Right atrium auricular region (tissue), 2 donors: ENCODE results near the gene LSMEM2. TPM values are rescaled to one million over a fixed set of nuclear protein-coding genes. Genes with fewer than 3 reads are reported as not detected.
"Not testable (repeated sequence)": the region's sequence is repeated elsewhere in the genome, so short reads cannot be mapped to it uniquely, and the experiment has no call there.

Experiments used
- DNase-seq: peaks from one replicate; pipeline ENCODE4 v3.0.0-alpha.2; 2019; ENCODE audit warnings: low spot score
- H3K27ac ChIP-seq, 2 donors: fragments of 200-600 bp; sonication (generic); 1 replicate in 1 of 2; 2 replicates in 1 of 2; pipeline ENCODE4 v1.5.1; 2016 to 2019
- H3K27me3 ChIP-seq, 2 donors: fragments of 200-600 bp; sonication (generic); one replicate each; pipeline versions ENCODE4 v1.5.1 to v1.6.0; 2017 to 2019
- H3K36me3 ChIP-seq: fragments of 200-600 bp; sonication (generic); one replicate; pipeline ENCODE4 v1.5.1; 2016
- H3K4me1 ChIP-seq, 2 donors: fragments of 200-600 bp; sonication (generic); one replicate each; pipeline versions ENCODE4 v1.5.1 to v1.6.0; 2017 to 2019
- H3K4me3 ChIP-seq, 2 donors: fragments of 200-600 bp; sonication (generic); 1 replicate in 1 of 2; 2 replicates in 1 of 2; pipeline ENCODE4 v1.5.1; 2017 to 2019; ENCODE audit warnings: mild to moderate bottlenecking in 1 of 2, moderate library complexity in 1 of 2
- H3K9me3 ChIP-seq, 2 donors: fragments of 200-600 bp; sonication (generic); one replicate each; pipeline ENCODE4 v1.5.1; 2019
- CTCF ChIP-seq, 2 donors: fragments of 200-600 bp; sonication (generic); IDR thresholded peaks; one replicate each; pipeline ENCODE4 v1.5.1; 2019; ENCODE audit warnings: antibody characterized with exemption in 2 of 2
- total RNA-seq, 2 donors: library from RNA; depleted of rRNA; stranded (reverse); fragments of >200 nt; gene quantifications; one replicate each; pipeline ENCODE4 v1.1.0, GENCODE V29; 2016

The LSMEM2 gene
- total RNA-seq, 2 donors from 2014 or later: 9.0 to 10.6 TPM

GRCh38 chr3:50270422-50271224 is 8.3 kb upstream of the LSMEM2 start:
- H3K27me3 ChIP-seq: no peaks in the 10 kb centered on the region
- no peaks in the 10 kb centered on the region for H3K9me3 ChIP-seq
- peak overlapping the region in 1 of 2 donors; percentile 31 for H3K4me3 ChIP-seq
- H3K4me1 ChIP-seq: peaks cover 0 to 83% of the 10 kb centered on the region in 2 donors
- TF ChIP-seq CTCF (IDR thresholded peaks at IDR 0.05): no peak
- no peak for DNase-seq
- peak overlapping the region; percentile 92 to 97 for H3K27ac ChIP-seq
- H3K36me3 ChIP-seq: no peaks in the 10 kb centered on the region

- H3K4me3 ChIP-seq: no peak overlapping the region
- no peak for TF ChIP-seq CTCF (IDR thresholded peaks at IDR 0.05)
- no peaks in the 10 kb centered on the region for H3K36me3 ChIP-seq
- no peak for DNase-seq
- no peaks in the 10 kb centered on the region for H3K27me3 ChIP-seq
- H3K27ac ChIP-seq: no peak overlapping the region
- H3K4me1 ChIP-seq: peaks cover 0 to 80% of the 10 kb centered on the region in 2 donors
- no peaks in the 10 kb centered on the region for H3K9me3 ChIP-seq
These were observed 7.5 kb upstream of the LSMEM2 start for GRCh38 chr3:50271314-50271936.

GRCh38 chr3:50272538-50272910 is 6.4 kb upstream of the LSMEM2 start:
- not testable (repeated sequence) for H3K9me3 ChIP-seq, DNase-seq, H3K27me3 ChIP-seq, H3K27ac ChIP-seq, H3K4me3 ChIP-seq, H3K36me3 ChIP-seq
- H3K4me1 ChIP-seq: peaks cover 0 to 69% of the 10 kb centered on the region in 2 donors

GRCh38 chr3:50272911-50273688 is 5.8 kb upstream of the LSMEM2 start:
- Histone ChIP-seq H3K4me1 (peaks cover 0 to 63% of the 10 kb centered on the region in 2 donors), H3K9me3 (no peaks in the 10 kb centered on the region), H3K27ac (peak overlapping the region in 1 of 2 donors; percentile 58), H3K4me3 (peak overlapping the region; percentile 11 to 44), H3K36me3 (no peaks in the 10 kb centered on the region), H3K27me3 (no peaks in the 10 kb centered on the region)
- TF ChIP-seq CTCF (IDR thresholded peaks at IDR 0.05): peak; percentile 96 to 99
- DNase-seq: peak; percentile 89

GRCh38 chr3:50273689-50274065 is 5.2 kb upstream of the LSMEM2 start:
- H3K4me3 ChIP-seq: peak overlapping the region in 1 of 2 donors; percentile 44
- no peaks in the 10 kb centered on the region for H3K27me3 ChIP-seq
- H3K27ac ChIP-seq: peak overlapping the region in 1 of 2 donors; percentile 58
- no peak for DNase-seq
- H3K9me3 ChIP-seq: no peaks in the 10 kb centered on the region
- no peaks in the 10 kb centered on the region for H3K36me3 ChIP-seq
- H3K4me1 ChIP-seq: peaks cover 0 to 62% of the 10 kb centered on the region in 2 donors
- no peak for TF ChIP-seq CTCF (IDR thresholded peaks at IDR 0.05)
